GM19351 (cell line): Measurements from ENCODE around the gene PPIG.
"Not testable (repeated sequence)": the region's sequence is repeated elsewhere in the genome, so short reads cannot be mapped to it uniquely, and the experiment has no call there.

Experiments used
- ATAC-seq: cut with Tn5 transposase; IDR thresholded peaks from one replicate; pipeline ENCODE4 v1.9.1; 2021; ENCODE audit warnings: mild to moderate bottlenecking, moderate library complexity; ENCODE audit not compliant: unreplicated experiment

The PPIG gene

DNA sequence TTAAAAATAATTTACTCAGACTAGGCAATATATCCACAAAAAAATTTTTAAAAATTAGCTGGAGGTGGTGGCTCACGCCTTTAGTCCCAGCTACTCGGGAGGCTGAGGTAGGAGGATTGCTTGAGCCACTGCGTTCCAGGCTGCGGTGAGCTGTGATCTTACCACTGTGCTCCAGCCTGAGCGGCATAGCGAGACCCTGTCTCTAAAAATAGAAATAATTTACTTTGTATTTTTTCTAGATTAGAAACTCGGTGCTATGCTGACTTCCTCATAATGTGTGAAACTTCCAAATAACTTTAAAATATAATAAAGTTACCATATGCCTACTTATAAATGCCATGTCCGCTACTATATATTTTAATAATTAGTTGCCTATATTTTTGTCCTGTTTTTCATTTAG, 6.7 kb downstream of the PPIG start:
- ATAC-seq = no peak

- not testable (repeated sequence) for ATAC-seq
Measured at GRCh38 chr2:169596546-169596945, 12.4 kb downstream of the PPIG start.

DNA sequence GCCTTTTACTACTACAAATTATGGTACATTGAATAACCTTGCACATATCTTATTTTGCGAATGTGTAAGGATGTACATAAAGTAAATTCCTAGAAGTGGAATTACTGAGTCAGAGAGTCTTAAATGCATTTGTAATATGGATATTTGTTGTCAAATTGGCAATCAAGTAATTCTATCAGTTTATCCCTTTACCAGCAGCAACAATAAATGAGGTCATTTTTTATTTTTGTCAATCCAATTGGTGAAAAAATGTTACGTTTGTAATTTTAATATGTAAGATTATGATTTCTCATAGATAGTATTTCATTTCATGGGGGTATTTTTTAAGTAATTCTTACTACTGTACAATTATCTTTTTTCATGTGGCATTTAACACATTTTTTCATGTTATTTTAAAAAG, 14.8 kb downstream of the PPIG start:
- no peak for ATAC-seq

GRCh38 chr2:169599568-169599967, 15.4 kb downstream of the PPIG start:
- no peak for ATAC-seq

- ATAC-seq = no peak
Measured at GRCh38 chr2:169609264-169609663, 25.1 kb downstream of the PPIG start.

DNA sequence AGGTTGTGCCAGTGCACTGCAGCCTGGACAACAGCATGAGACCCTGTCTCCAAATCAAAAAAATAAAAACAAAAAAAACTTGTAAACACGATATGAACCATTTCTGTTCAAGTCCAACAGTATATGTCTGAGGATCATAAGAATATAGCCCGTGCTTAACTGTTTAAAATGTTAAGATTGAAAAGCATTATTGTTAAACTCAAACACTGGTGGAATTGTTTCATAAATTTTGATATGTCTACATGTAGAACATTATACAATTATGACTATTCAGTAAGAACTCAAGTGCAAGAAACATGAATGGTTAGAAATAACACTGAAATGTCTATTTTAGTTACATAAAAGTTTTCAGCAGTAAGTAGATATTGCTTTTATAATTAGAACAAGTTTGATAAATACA, 29.7 kb downstream of the PPIG start:
- no peak for ATAC-seq

- not testable (repeated sequence) for ATAC-seq
Measured at GRCh38 chr2:169615982-169616381, 31.8 kb downstream of the PPIG start.

- ATAC-seq = no peak
Measured at GRCh38 chr2:169619946-169620345, 35.8 kb downstream of the PPIG start.

DNA sequence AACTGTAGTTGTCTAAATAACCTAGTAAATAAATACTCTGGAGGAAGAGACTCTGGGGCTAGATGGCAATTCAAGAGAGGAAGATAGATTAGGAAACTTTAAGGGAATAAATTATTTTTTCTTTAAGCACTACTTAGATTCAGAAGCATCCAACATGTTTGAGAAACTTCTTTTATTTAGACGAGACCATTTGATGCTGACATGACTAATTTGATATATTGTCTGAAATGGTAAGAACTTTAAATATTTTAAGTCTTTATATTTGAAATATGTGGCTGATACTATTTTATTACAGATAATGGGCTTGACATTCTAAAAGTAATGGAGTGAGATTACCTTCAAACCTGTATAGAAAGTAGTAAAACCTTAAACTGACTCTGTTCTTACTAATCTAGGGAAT, 36.4 kb downstream of the PPIG start:
- no peak for ATAC-seq

DNA sequence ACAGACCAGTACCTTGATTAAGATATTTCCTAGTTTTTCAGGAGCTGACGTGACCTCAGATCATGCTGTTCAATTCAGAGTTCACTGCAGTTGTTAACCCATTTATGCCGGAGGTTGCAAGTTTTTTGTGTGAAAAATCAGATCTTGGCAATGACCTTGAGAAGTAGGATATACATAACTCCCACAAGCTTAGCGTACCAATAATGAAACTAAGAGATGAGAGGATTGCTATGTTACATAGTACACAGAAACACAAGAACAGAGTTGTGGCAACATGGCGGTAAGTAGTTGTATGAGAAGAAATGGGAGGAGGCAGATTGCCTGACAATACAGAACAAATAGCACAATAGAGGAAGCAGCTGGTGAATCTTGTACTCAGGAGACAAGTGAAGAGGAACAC, 39.1 kb downstream of the PPIG start:
- no peak for ATAC-seq

- ATAC-seq = no peak
Measured at GRCh38 chr2:169625781-169626180, 41.6 kb downstream of the PPIG start.

GRCh38 chr2:169636440-169637097, 52.4 kb downstream of the PPIG start:
- no peak for ATAC-seq

DNA sequence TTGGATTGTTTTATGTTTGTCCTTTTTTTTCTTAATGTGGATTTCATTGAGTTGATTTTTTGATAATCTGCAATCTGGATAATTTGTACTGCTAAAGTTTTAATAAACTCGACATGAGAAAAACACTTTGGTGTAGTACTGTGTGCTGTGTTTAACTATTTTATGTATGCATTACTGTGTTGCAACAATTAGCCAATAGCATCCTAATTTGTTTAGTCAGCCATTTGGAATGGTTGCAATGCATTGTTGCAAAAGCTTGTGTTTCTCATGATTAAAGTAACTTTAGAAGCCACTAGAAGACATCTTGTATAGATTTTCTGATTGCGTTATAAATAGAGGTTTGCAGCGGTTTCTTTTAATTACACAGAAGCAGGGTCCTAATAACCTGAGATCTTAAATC, 53.5 kb downstream of the PPIG start:
- no peak for ATAC-seq

GRCh38 chr2:169640104-169640503, 56.0 kb downstream of the PPIG start:
- no peak for ATAC-seq

GRCh38 chr2:169641464-169641863, 57.3 kb downstream of the PPIG start:
- ATAC-seq = no peak

DNA sequence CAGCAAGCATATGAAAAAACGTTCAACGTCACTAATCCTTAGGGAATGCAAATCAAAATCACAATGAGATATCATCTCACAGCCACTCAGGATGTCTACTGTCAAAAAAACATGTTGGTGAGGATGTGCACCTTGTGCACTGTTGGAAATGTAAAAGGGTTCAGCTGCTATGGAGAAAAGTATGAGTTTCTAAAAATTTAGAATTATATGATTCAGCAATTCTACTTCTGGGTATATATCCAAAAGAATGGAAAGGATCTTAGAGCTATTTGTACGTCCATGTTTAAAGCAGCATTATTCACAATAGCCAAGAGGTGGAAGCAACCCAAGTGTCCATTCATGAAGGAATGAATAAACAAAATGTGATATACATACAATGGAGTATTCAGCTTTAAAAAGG, 60.0 kb downstream of the PPIG start:
- no peak for ATAC-seq

- ATAC-seq = no peak
Measured at GRCh38 chr2:169647496-169647895, 63.3 kb downstream of the PPIG start.

- no peak for ATAC-seq
Measured at GRCh38 chr2:169649278-169649677, 65.1 kb downstream of the PPIG start.

DNA sequence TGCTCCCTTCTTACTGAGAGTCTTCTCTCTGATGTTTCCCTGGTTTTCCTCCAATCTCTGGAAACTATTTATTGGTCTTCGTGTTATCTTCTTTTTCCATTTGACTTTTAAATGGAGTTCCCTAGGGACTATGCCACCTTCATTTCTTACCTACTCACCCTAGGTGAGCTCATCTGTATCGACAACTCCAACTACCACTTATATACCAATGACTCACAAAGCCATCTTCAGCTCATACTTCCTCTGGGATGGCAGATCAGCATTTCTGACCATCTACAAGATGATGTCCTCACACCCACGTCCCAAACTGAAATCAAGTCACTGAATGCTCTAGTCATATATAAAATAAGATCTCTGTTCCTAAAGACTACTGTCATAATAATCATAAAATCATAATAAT, 69.5 kb downstream of the PPIG start:
- ATAC-seq = no peak

- no peak for ATAC-seq
Measured at GRCh38 chr2:169656164-169656563, 72.0 kb downstream of the PPIG start.

- ATAC-seq = no peak
Measured at GRCh38 chr2:169658877-169659276, 74.7 kb downstream of the PPIG start.

- ATAC-seq = peak; percentile 59
Measured at GRCh38 chr2:169659320-169659719, 75.2 kb downstream of the PPIG start.

- ATAC-seq = no peak
Measured at GRCh38 chr2:169661265-169661664, 77.1 kb downstream of the PPIG start.
